Activated CD4-positive, alpha-beta T cell treated with anti-CD3 and anti-CD28 coated beads, Interleukin-2, Interleukin-6, amounts not matched to agents 100 ng/mL and 50 ng/mL, durations not matched to agents 16 hours and 8 hours (primary cell): ENCODE measurements around the gene COX5A.
"Not testable (repeated sequence)": the region's sequence is repeated elsewhere in the genome, so short reads cannot be mapped to it uniquely, and the experiment has no call there.

Experiments used
- DNase-seq: peaks from one replicate; pipeline ENCODE4 v3.0.0-alpha.2; 2020

COX5A gene

GRCh38 chr15:74955017-74955416, 17.1 kb upstream of the COX5A start:
- no peak for DNase-seq

GRCh38 chr15:74954515-74954914, 16.6 kb upstream of the COX5A start:
- no peak for DNase-seq

- DNase-seq, result no peak
Measured at GRCh38 chr15:74951006-74951405, 13.1 kb upstream of the COX5A start.

- DNase-seq, result peak; percentile 87
Measured at GRCh38 chr15:74950078-74950908, 12.4 kb upstream of the COX5A start.

- DNase-seq, result no peak
Measured at GRCh38 chr15:74937272-74937589, 642 bp downstream of the COX5A start.

GRCh38 chr15:74935193-74935592, 2.7 kb downstream of the COX5A start:
- not testable (repeated sequence) for DNase-seq

GRCh38 chr15:74933573-74933972, 4.3 kb downstream of the COX5A start:
- DNase-seq, result no peak

- DNase-seq, result no peak
Measured at GRCh38 chr15:74928771-74929198, 9.1 kb downstream of the COX5A start.

GRCh38 chr15:74924525-74924924, 13.3 kb downstream of the COX5A start:
- no peak for DNase-seq

- DNase-seq, result no peak
Measured at GRCh38 chr15:74920456-74920855, 17.4 kb downstream of the COX5A start.

GRCh38 chr15:74917676-74918075, 20.2 kb downstream of the COX5A start:
- no peak for DNase-seq

GRCh38 chr15:74913799-74914198, 24.1 kb downstream of the COX5A start:
- not testable (repeated sequence) for DNase-seq

- DNase-seq, result no peak
Measured at GRCh38 chr15:74913041-74913440, 24.8 kb downstream of the COX5A start.

GRCh38 chr15:74908635-74909034, 29.2 kb downstream of the COX5A start:
- DNase-seq, result no peak

GRCh38 chr15:74907163-74907870, 30.6 kb downstream of the COX5A start:
- no peak for DNase-seq

GRCh38 chr15:74906450-74907162, 31.3 kb downstream of the COX5A start, which contains the start of gene FAM219B:
TSS of gene FAM219B (minus strand) at chr15:74906851. CDS start at chr15:74906800, 51 bp downstream.
- peak; percentile 90 for DNase-seq

- peak; percentile 44 for DNase-seq
Measured at GRCh38 chr15:74906067-74906449, 31.8 kb downstream of the COX5A start.

GRCh38 chr15:74904190-74904805, 33.6 kb downstream of the COX5A start:
- DNase-seq, result no peak

GRCh38 chr15:74903676-74904075, 34.2 kb downstream of the COX5A start:
- DNase-seq, result no peak

- DNase-seq, result no peak
Measured at GRCh38 chr15:74902295-74903075, 35.4 kb downstream of the COX5A start.

- DNase-seq, result peak; percentile 81
Measured at GRCh38 chr15:74901612-74902063, 36.2 kb downstream of the COX5A start.

- no peak for DNase-seq
Measured at GRCh38 chr15:74897300-74897701, 40.6 kb downstream of the COX5A start.
